DND-41 (cell line): ENCODE measurements around the gene GSG1L.

Source experiments
- EZH2 ChIP-seq: IDR thresholded peaks from 3 replicates; pipeline ENCODE4 v1.6.1; 2012; ENCODE audit warnings: borderline replicate concordance, low read depth, mild to moderate bottlenecking, moderate library complexity, low read length, inconsistent platforms; ENCODE audit not compliant: severe bottlenecking
- TF ChIP-seq, protein P1 (sequence below): IDR thresholded peaks from 2 replicates; pipeline ENCODE4 v1.5.1; 2012; ENCODE audit warnings: borderline replicate concordance, low read length, moderate library complexity, mild to moderate bottlenecking; ENCODE audit not compliant: poor library complexity, severe bottlenecking; ENCODE audit errors: extremely low read depth

- TF ChIP-seq, protein P1, sequence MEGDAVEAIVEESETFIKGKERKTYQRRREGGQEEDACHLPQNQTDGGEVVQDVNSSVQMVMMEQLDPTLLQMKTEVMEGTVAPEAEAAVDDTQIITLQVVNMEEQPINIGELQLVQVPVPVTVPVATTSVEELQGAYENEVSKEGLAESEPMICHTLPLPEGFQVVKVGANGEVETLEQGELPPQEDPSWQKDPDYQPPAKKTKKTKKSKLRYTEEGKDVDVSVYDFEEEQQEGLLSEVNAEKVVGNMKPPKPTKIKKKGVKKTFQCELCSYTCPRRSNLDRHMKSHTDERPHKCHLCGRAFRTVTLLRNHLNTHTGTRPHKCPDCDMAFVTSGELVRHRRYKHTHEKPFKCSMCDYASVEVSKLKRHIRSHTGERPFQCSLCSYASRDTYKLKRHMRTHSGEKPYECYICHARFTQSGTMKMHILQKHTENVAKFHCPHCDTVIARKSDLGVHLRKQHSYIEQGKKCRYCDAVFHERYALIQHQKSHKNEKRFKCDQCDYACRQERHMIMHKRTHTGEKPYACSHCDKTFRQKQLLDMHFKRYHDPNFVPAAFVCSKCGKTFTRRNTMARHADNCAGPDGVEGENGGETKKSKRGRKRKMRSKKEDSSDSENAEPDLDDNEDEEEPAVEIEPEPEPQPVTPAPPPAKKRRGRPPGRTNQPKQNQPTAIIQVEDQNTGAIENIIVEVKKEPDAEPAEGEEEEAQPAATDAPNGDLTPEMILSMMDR, result no peak
- no peak for TF ChIP-seq EZH2
Observed at GRCh38 chr16:27982184-27982583, 81.3 kb downstream of the GSG1L start.
